CD14-positive monocyte (primary cell): ENCODE measurements around the gene KRTAP10-4. TPM values are rescaled to one million over a fixed set of nuclear protein-coding genes. Genes with fewer than 3 reads are reported as not detected.

Experiments
- DNase-seq, 3 donors: peaks; one replicate each; pipeline ENCODE4 v3.0.0-alpha.2; 2011 to 2022
- H2AFZ ChIP-seq: 2 replicates; pipeline ENCODE4 v1.6.0; 2012; ENCODE audit warnings: mild to moderate bottlenecking, low read depth, low read length, inconsistent platforms; ENCODE audit not compliant: insufficient read depth, poor library complexity, severe bottlenecking
- H3K27ac ChIP-seq, 2 donors: 1 replicate in 1 of 2; 2 replicates in 1 of 2; pipeline ENCODE4 v1.5.1; 2012 to 2013; ENCODE audit warnings: low read length in 2 of 2, control low read depth in 1 of 2, inconsistent platforms in 1 of 2, low read depth in 1 of 2, mild to moderate bottlenecking in 1 of 2
- H3K27me3 ChIP-seq, 2 donors: one replicate each; pipeline versions ENCODE4 v1.6.0 to v1.6.1; 2011 to 2013; ENCODE audit warnings: low read length in 2 of 2; ENCODE audit not compliant: control insufficient read depth in 2 of 2, insufficient read depth in 2 of 2
- H3K36me3 ChIP-seq, 2 donors: replicated peaks in 1 of 2; 1 replicate in 1 of 2; 2 replicates in 1 of 2; pipeline versions ENCODE4 v1.5.1 to v1.6.1; 2012 to 2013; ENCODE audit warnings: low read length in 2 of 2, control low read depth in 1 of 2, inconsistent platforms in 1 of 2, mild to moderate bottlenecking in 1 of 2; ENCODE audit not compliant: insufficient read depth in 2 of 2, control insufficient read depth in 1 of 2
- H3K4me1 ChIP-seq, 2 donors: 1 replicate in 1 of 2; 2 replicates in 1 of 2; pipeline versions ENCODE4 v1.5.1 to v1.6.1; 2012 to 2013; ENCODE audit warnings: low read length in 2 of 2, control low read depth in 1 of 2, inconsistent platforms in 1 of 2, mild to moderate bottlenecking in 1 of 2, moderate library complexity in 1 of 2; ENCODE audit not compliant: insufficient read depth in 2 of 2, control insufficient read depth in 1 of 2
- H3K4me2 ChIP-seq: replicated peaks from 2 replicates; pipeline ENCODE3; 2012; ENCODE audit warnings: low read length, moderate library complexity, mild to moderate bottlenecking; ENCODE audit not compliant: poor library complexity, severe bottlenecking; ENCODE audit errors: extremely low read depth
- H3K4me3 ChIP-seq, 3 experiments: fragments of 200-600 bp in 1 of 3; sonication (generic) in 1 of 3; replicated peaks in 1 of 3; 1 replicate in 2 of 3; 2 replicates in 1 of 3; pipeline ENCODE4 v1.5.1; 2011 to 2013; ENCODE audit warnings: low read length in 3 of 3, mild to moderate bottlenecking in 3 of 3, control low read depth in 2 of 3, low read depth in 2 of 3, inconsistent platforms in 1 of 3, moderate library complexity in 1 of 3
- H3K79me2 ChIP-seq: 2 replicates; pipeline ENCODE4 v1.6.0; 2012; ENCODE audit warnings: mild to moderate bottlenecking, control low read depth, inconsistent platforms, low read length, moderate library complexity; ENCODE audit not compliant: insufficient read depth
- H3K9ac ChIP-seq: 2 replicates; pipeline ENCODE4 v1.6.0; 2017; ENCODE audit warnings: low read length, mild to moderate bottlenecking; ENCODE audit not compliant: insufficient read depth, poor library complexity, severe bottlenecking
- H3K9me3 ChIP-seq, 2 donors: replicated peaks in 1 of 2; 1 replicate in 1 of 2; 2 replicates in 1 of 2; pipeline versions ENCODE4 v1.5.1 to v1.6.1; 2012 to 2013; ENCODE audit warnings: low read length in 2 of 2, control low read depth in 1 of 2; ENCODE audit not compliant: control insufficient read depth in 1 of 2, insufficient read depth in 1 of 2
- H4K20me1 ChIP-seq: 2 replicates; pipeline ENCODE4 v1.6.0; 2012; ENCODE audit warnings: mild to moderate bottlenecking, low read length, control low read depth, moderate library complexity; ENCODE audit not compliant: insufficient read depth
- H3K27ac Mint-ChIP-seq, 7 donors: one replicate each; pipeline ENCODE4 v1.8.0; 2020; ENCODE audit warnings: mild to moderate bottlenecking in 7 of 7, mixed read lengths in 7 of 7, moderate library complexity in 6 of 7, inconsistent platforms in 2 of 7
- H3K27me3 Mint-ChIP-seq, 3 donors: one replicate each; pipeline ENCODE4 v1.8.0; 2021 to 2022; ENCODE audit warnings: low read depth in 3 of 3, mild to moderate bottlenecking in 3 of 3, mixed read lengths in 3 of 3, moderate library complexity in 3 of 3, inconsistent platforms in 1 of 3
- H3K36me3 Mint-ChIP-seq, 2 donors: one replicate each; pipeline ENCODE4 v1.8.0; 2020; ENCODE audit warnings: mixed read lengths in 2 of 2, inconsistent platforms in 1 of 2, mild to moderate bottlenecking in 1 of 2
- H3K4me1 Mint-ChIP-seq: one replicate; pipeline ENCODE4 v1.8.0; 2020; ENCODE audit warnings: mild to moderate bottlenecking, mixed read lengths
- H3K4me3 Mint-ChIP-seq, 2 donors: one replicate each; pipeline ENCODE4 v1.8.0; 2020; ENCODE audit warnings: mild to moderate bottlenecking in 2 of 2, mixed read lengths in 2 of 2, moderate library complexity in 1 of 2
- H3K9me3 Mint-ChIP-seq, 7 donors: one replicate each; pipeline ENCODE4 v1.8.0; 2020 to 2022; ENCODE audit warnings: mixed read lengths in 7 of 7, mild to moderate bottlenecking in 6 of 7, moderate library complexity in 6 of 7, inconsistent platforms in 2 of 7
- WGBS: methylation state at CpG from one replicate; pipeline ENCODE4 v1.1.5; 2013; ENCODE audit warnings: missing lambda C conversion rate; ENCODE audit not compliant: insufficient coverage; 5-methylcytosine and 5-hydroxymethylcytosine counted together
- intact Hi-C, 2 donors: fragments of 100-400 bp; cut with micrococcal nuclease; formaldehyde crosslinking; loops; one replicate each; pipeline versions ENCODE4 v1.15.0 to v1.15.1; 2023
- polyA plus RNA-seq, 3 donors: library from polyadenylated mRNA; depleted of rRNA in 1 of 3; unstranded in 2 of 3; stranded (reverse) in 1 of 3; fragments of 300-500 nt in 2 of 3; fragments of >200 nt in 1 of 3; fragmentation: Illumina TruSeq in 2 of 3; gene quantifications; 1 replicate in 2 of 3; 2 replicates in 1 of 3; pipeline ENCODE4 v1.2.3, GENCODE V29; 2012 to 2021
- TF ChIP-seq, protein P1 (sequence below): fragments of 200-600 bp; IDR thresholded peaks from one replicate; pipeline ENCODE4 v1.8.0; 2022; ENCODE audit warnings: antibody characterized with exemption, mild to moderate bottlenecking

The KRTAP10-4 gene
- polyA plus RNA-seq, 3 donors = not detected

DNA sequence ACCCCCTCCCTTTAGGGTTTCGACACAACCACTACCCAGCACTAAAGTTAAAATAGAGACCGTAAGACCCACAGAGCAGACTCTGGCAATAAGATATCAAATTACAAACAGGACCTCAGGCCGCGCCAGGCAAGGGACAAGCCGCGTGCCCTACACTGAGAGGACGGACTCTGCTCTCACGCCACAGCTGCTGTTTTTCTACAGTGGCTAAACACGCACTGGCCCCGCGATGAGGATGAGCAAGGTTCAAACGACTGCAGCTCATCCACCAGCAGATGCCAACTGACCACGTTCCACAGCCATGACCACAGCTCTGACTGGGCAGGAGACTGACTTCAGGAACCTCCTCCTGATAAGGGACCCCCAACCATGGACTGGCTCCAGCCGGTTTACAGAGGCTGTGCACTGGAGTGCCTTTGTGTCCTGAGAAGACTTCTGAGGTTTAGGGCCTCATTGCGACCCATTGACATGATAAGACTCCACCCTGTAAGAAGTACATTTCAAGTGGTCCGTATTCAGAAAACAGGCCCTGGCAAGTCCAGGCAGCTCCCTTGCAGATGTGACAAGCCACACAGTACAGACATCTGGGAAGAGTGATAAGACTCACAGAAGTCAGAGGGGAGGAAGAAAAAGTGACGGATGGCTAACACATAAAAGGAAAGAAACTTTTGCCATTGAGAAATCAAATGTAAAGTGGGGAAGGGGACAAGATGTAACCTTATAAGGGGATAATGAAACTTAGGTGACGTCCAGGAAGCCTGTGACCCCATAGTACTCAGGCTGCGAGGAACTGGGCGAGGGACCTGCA lies 20.3 kb downstream of the KRTAP10-4 start:
- no peak overlapping the region for H3K27ac Mint-ChIP-seq
- no peak overlapping the region for H3K27ac ChIP-seq
- peaks cover 2 to 27% (median 7%) of the 10 kb centered on the region in 3 donors for H3K27me3 Mint-ChIP-seq
- no peak overlapping the region for H3K4me3 ChIP-seq
- H3K4me1 Mint-ChIP-seq = no peaks in the 10 kb centered on the region
- DNase-seq = no peak
- H4K20me1 ChIP-seq = no peaks in the 10 kb centered on the region
- H3K4me3 Mint-ChIP-seq = no peak overlapping the region
- H3K9ac ChIP-seq = no peak overlapping the region
- no peaks in the 10 kb centered on the region for H3K9me3 Mint-ChIP-seq
- H3K9me3 ChIP-seq = no peaks in the 10 kb centered on the region
- TF ChIP-seq, protein P1, sequence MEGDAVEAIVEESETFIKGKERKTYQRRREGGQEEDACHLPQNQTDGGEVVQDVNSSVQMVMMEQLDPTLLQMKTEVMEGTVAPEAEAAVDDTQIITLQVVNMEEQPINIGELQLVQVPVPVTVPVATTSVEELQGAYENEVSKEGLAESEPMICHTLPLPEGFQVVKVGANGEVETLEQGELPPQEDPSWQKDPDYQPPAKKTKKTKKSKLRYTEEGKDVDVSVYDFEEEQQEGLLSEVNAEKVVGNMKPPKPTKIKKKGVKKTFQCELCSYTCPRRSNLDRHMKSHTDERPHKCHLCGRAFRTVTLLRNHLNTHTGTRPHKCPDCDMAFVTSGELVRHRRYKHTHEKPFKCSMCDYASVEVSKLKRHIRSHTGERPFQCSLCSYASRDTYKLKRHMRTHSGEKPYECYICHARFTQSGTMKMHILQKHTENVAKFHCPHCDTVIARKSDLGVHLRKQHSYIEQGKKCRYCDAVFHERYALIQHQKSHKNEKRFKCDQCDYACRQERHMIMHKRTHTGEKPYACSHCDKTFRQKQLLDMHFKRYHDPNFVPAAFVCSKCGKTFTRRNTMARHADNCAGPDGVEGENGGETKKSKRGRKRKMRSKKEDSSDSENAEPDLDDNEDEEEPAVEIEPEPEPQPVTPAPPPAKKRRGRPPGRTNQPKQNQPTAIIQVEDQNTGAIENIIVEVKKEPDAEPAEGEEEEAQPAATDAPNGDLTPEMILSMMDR = no peak
- no peaks in the 10 kb centered on the region for H3K79me2 ChIP-seq
- intact Hi-C loops = no loop called here
- no peak overlapping the region for H3K4me2 ChIP-seq
- H3K36me3 ChIP-seq = no peaks in the 10 kb centered on the region
- no peak overlapping the region for H2AFZ ChIP-seq
- H3K4me1 ChIP-seq = no peaks in the 10 kb centered on the region
- WGBS = 76% methylated on average over 13 of the region's 20 CpGs
- H3K36me3 Mint-ChIP-seq = no peaks in the 10 kb centered on the region
- no peaks in the 10 kb centered on the region for H3K27me3 ChIP-seq

DNA sequence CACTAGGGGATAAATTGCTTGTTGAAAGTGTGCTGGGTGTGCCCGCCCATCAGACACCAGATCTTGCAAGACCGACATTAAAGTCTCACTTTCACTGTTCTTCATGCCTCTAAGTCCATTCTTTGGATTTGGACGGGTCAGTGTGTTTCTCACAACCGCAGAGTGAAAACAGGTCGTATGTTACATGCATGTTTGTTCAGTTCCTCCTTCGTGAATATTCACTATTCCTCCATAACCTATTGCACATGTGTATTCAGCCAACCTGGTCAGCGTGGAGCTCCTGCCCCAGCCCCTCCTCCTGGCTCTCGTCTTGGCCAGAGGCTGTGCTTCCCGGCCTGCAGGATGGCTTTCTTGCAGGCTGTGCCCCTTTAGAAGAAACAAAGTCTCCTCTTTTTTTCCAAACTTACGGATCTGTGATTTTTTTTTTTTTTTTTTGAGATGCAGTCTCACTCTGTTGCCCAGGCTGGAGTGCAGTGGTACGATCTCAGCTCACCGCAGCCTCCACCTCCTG lies 20.9 kb downstream of the KRTAP10-4 start:
- no peak overlapping the region for H3K4me3 Mint-ChIP-seq
- H3K36me3 Mint-ChIP-seq = no peaks in the 10 kb centered on the region
- intact Hi-C loops = no loop called here
- no peaks in the 10 kb centered on the region for H3K4me1 Mint-ChIP-seq
- Histone ChIP-seq H3K4me2 (no peak overlapping the region), H3K9ac (no peak overlapping the region), H3K27ac (no peak overlapping the region), H3K79me2 (no peaks in the 10 kb centered on the region), H3K9me3 (no peaks in the 10 kb centered on the region), H3K36me3 (no peaks in the 10 kb centered on the region), H3K27me3 (no peaks in the 10 kb centered on the region), H4K20me1 (no peaks in the 10 kb centered on the region), H3K4me1 (no peaks in the 10 kb centered on the region), H2AFZ (no peak overlapping the region), H3K4me3 (no peak overlapping the region)
- peaks cover 0 to 2% (median 0%) of the 10 kb centered on the region in 7 donors for H3K9me3 Mint-ChIP-seq
- TF ChIP-seq, protein P1 = no peak
- 71% methylated on average over 7 of the region's 12 CpGs for WGBS
- no peak overlapping the region for H3K27ac Mint-ChIP-seq
- peaks cover 2 to 27% (median 7%) of the 10 kb centered on the region in 3 donors for H3K27me3 Mint-ChIP-seq
- DNase-seq = no peak
